SK-N-MC (cell line): ENCODE results near the gene LRMDA.

Experiments used
- EZH2 ChIP-seq: fragments of 200-600 bp; sonication (generic); IDR thresholded peaks from one replicate; pipeline ENCODE4 v1.6.1; 2017; ENCODE audit warnings: antibody characterized with exemption
- FOXP2 ChIP-seq: optimal IDR thresholded peaks from 2 replicates; pipeline ENCODE3; 2011; ENCODE audit warnings: mild to moderate bottlenecking, moderate library complexity; ENCODE audit not compliant: insufficient read depth; ENCODE audit errors: extremely low read length, control extremely low read depth
- POLR2AphosphoS5 ChIP-seq: IDR thresholded peaks from 2 replicates; pipeline ENCODE4 v1.6.1; 2012; ENCODE audit warnings: mild to moderate bottlenecking, low read depth, low read length, borderline replicate concordance

GRCh38 chr10:76124280-76124679, 692.9 kb downstream of the LRMDA start:
- no peak for TF ChIP-seq POLR2AphosphoS5
- no peak for TF ChIP-seq EZH2
- TF ChIP-seq FOXP2 = no peak
